Uterine smooth muscle cell (primary cell): ENCODE results near the gene INPP5A. TPM values are rescaled to one million over a fixed set of nuclear protein-coding genes. Genes with fewer than 3 reads are reported as not detected.

ENCODE experiments used
- total RNA-seq: library from RNA; depleted of rRNA; stranded (reverse); fragments of >200 nt; gene quantifications from 2 replicates; pipeline ENCODE4 v1.2.3, GENCODE V29; 2014

Gene INPP5A
- 43.4 and 60.0 TPM in 2 replicates for total RNA-seq

GRCh38 chr10:132537684-132538001 is at the start of gene INPP5A:
Gene INPP5A (plus strand): TSS chr10:132537787. CDS start chr10:132538097, 310 bp downstream.

GRCh38 chr10:132785723-132786475 is 248.3 kb downstream of the INPP5A start, which contains the start of gene NKX6-2:
Gene NKX6-2 (minus strand): TSS chr10:132786147. CDS start chr10:132785948, 199 bp downstream.

Other genes with a start within 250 kb of the INPP5A start
- gene STK32C, start 229.8 kb upstream of the INPP5A start, total RNA-seq, result 10.1 and 18.5 TPM in 2 replicates
- 7.1 and 13.9 TPM in 2 replicates for gene LRRC27, start 205.6 kb upstream of the INPP5A start, total RNA-seq
- 17.4 and 19.0 TPM in 2 replicates for gene PWWP2B, start 140.6 kb upstream of the INPP5A start, total RNA-seq
- gene NKX6-2, start 248.4 kb downstream of the INPP5A start, total RNA-seq, result under 0.01 TPM in 1 of 2 replicates, not detected in the other